Measurements from ENCODE around the gene ZNF77.
A peak's percentile ranks its signal among the peaks of the same experiment; 100 is the strongest.
"Not testable (repeated sequence)": the region's sequence is repeated elsewhere in the genome, so short reads cannot be mapped to it uniquely, and the experiment has no call there.

The ZNF77 gene

GRCh38 chr19:2896694-2897093 lies 48.1 kb downstream of the ZNF77 start:
- Histone ChIP-seq H4K20me1 (peaks cover 0 to 2% (median 0%) of the 10 kb centered on the region in 11 experiments; a peak in 5 of 22 replicates), H3K27ac (no peak overlapping the region), H3K4me2 (no peak overlapping the region), H3K9ac (no peak overlapping the region), H3K4me3 (peak overlapping the region in 2 of 10 experiments; percentile 4 to 21; a peak in 2 of 20 replicates), H3K9me3 (replicated peaks in 1 of 11) (peaks cover 66 to 83% (median 77%) of the 10 kb centered on the region in 11 experiments), H3K4me1 (peaks cover 2 to 4% (median 4%) of the 10 kb centered on the region in 10 experiments; a peak in 17 of 20 replicates), H3K27me3 (no peaks in the 10 kb centered on the region), H3K36me3 (peaks cover 0 to 59% (median 35%) of the 10 kb centered on the region in 11 experiments; a peak in 18 of 22 replicates)
- TF ChIP-seq Cebpa-rat (IDR thresholded peaks at IDR 0.05): no peak

DNA sequence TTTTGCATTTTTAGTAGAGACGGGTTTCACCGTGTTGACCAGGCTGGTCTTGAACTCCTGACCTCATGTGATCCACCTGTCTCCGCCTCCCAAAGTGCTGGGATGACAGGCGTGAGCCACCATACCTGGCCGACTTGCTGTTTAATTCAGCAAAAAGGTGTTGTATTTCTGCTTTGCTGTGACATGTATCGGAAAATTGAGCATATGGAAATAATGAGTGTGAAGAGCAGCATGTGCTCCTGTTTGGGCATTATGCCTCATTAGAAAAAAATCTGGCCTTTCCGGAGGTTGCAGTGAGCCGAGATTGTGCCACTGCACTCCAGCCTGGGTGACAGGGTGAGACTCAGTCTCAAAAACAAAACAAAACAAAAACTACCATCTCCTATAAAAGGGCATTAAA lies 54.2 kb downstream of the ZNF77 start:
- peaks cover 19 to 46% (median 37%) of the 10 kb centered on the region in 10 experiments; a peak in 19 of 20 replicates for H3K4me1 ChIP-seq
- H3K4me3 ChIP-seq: peak overlapping the region in 8 of 10 experiments; percentile 42 to 73 (median 60); a peak in 12 of 20 replicates
- H3K27me3 ChIP-seq, H4K20me1 ChIP-seq, H3K9ac ChIP-seq: not testable (repeated sequence)
- peak overlapping the region in 2 of 11 experiments; percentile 95 to 98; a peak in 4 of 22 replicates for H3K27ac ChIP-seq
- H3K36me3 ChIP-seq: peaks cover 0 to 54% (median 35%) of the 10 kb centered on the region in 11 experiments; a peak in 17 of 22 replicates
- peak overlapping the region; percentile 8 to 92 (median 42); a peak in 18 of 22 replicates for H3K4me2 ChIP-seq
- peaks cover 59 to 73% (median 69%) of the 10 kb centered on the region in 11 experiments for H3K9me3 ChIP-seq (replicated peaks in 1 of 11)

- Histone ChIP-seq H3K9me3 (replicated peaks in 1 of 11) (peaks cover 56 to 73% (median 71%) of the 10 kb centered on the region in 11 experiments), H3K4me3 (peak overlapping the region; percentile 48 to 73 (median 62)), H3K4me1 (peaks cover 19 to 46% (median 37%) of the 10 kb centered on the region in 10 experiments; a peak in 19 of 20 replicates), H3K36me3 (peaks cover 0 to 41% (median 25%) of the 10 kb centered on the region in 11 experiments; a peak in 17 of 22 replicates), H3K27me3 (no peaks in the 10 kb centered on the region), H3K4me2 (peak overlapping the region; percentile 64 to 92 (median 82)), H3K9ac (peak overlapping the region; percentile 52 to 86 (median 78)), H4K20me1 (no peaks in the 10 kb centered on the region), H3K27ac (peak overlapping the region; percentile 50 to 98 (median 95))
- no peak for TF ChIP-seq Cebpa-rat (IDR thresholded peaks at IDR 0.05)
These were observed 56.0 kb downstream of the ZNF77 start for GRCh38 chr19:2888731-2889224.

- Histone ChIP-seq H3K9me3 (replicated peaks in 1 of 11) (peaks cover 58 to 73% (median 72%) of the 10 kb centered on the region in 11 experiments), H3K36me3 (peaks cover 0 to 30% (median 15%) of the 10 kb centered on the region in 11 experiments; a peak in 14 of 22 replicates), H4K20me1 (no peaks in the 10 kb centered on the region), H3K27ac (peak overlapping the region; percentile 50 to 98 (median 95); a peak in 20 of 22 replicates), H3K4me2 (peak overlapping the region; percentile 64 to 92 (median 82)), H3K27me3 (no peaks in the 10 kb centered on the region), H3K4me1 (peaks cover 19 to 46% (median 37%) of the 10 kb centered on the region in 10 experiments; a peak in 19 of 20 replicates), H3K9ac (peak overlapping the region; percentile 52 to 86 (median 78); a peak in 19 of 22 replicates), H3K4me3 (peak overlapping the region in 6 of 10 experiments; percentile 48 to 73 (median 62); a peak in 9 of 20 replicates)
- TF ChIP-seq Cebpa-rat (IDR thresholded peaks at IDR 0.05): no peak
These were observed 57.3 kb downstream of the ZNF77 start for GRCh38 chr19:2887391-2887914.

GRCh38 chr19:2885736-2886135 lies 59.0 kb downstream of the ZNF77 start:
- Histone ChIP-seq H3K27me3 (no peaks in the 10 kb centered on the region), H3K27ac (peak overlapping the region in 2 of 11 experiments; percentile 23 to 29; a peak in 2 of 22 replicates), H3K4me3 (no peak overlapping the region), H4K20me1 (no peaks in the 10 kb centered on the region), H3K36me3 (peaks cover 0 to 12% (median 5%) of the 10 kb centered on the region in 11 experiments; a peak in 9 of 22 replicates), H3K4me1 (peaks cover 19 to 40% (median 33%) of the 10 kb centered on the region in 10 experiments; a peak in 19 of 20 replicates), H3K4me2 (no peak overlapping the region), H3K9ac (no peak overlapping the region), H3K9me3 (replicated peaks in 1 of 11) (peaks cover 58 to 73% (median 72%) of the 10 kb centered on the region in 11 experiments)
- TF ChIP-seq Cebpa-rat (IDR thresholded peaks at IDR 0.05): no peak

- Histone ChIP-seq H3K4me1 (peaks cover 13 to 26% (median 23%) of the 10 kb centered on the region in 10 experiments; a peak in 19 of 20 replicates), H3K36me3 (no peaks in the 10 kb centered on the region), H3K27ac (no peak overlapping the region), H3K4me3 (no peak overlapping the region), H3K4me2 (no peak overlapping the region), H3K9ac (no peak overlapping the region), H3K27me3 (no peaks in the 10 kb centered on the region), H4K20me1 (no peaks in the 10 kb centered on the region), H3K9me3 (replicated peaks in 1 of 11) (peaks cover 65 to 73% (median 72%) of the 10 kb centered on the region in 11 experiments)
- TF ChIP-seq Cebpa-rat (IDR thresholded peaks at IDR 0.05): no peak
These were observed 60.9 kb downstream of the ZNF77 start for GRCh38 chr19:2883686-2884439.

Measured in BLaER1 treated with 17β-estradiol and CSF1 and Interleukin-3, amounts not matched to agents 10 nM and 100 nM (cell line).